ENCODE data around the gene GNG7. TPM values are rescaled to one million over a fixed set of nuclear protein-coding genes. Genes with fewer than 3 reads are reported as not detected.

GNG7 gene
- polyA plus RNA-seq, 1 donor (not counting 4 experiments of a cell fraction or from before 2014, with no cell fraction given): 0.01 TPM

DNA sequence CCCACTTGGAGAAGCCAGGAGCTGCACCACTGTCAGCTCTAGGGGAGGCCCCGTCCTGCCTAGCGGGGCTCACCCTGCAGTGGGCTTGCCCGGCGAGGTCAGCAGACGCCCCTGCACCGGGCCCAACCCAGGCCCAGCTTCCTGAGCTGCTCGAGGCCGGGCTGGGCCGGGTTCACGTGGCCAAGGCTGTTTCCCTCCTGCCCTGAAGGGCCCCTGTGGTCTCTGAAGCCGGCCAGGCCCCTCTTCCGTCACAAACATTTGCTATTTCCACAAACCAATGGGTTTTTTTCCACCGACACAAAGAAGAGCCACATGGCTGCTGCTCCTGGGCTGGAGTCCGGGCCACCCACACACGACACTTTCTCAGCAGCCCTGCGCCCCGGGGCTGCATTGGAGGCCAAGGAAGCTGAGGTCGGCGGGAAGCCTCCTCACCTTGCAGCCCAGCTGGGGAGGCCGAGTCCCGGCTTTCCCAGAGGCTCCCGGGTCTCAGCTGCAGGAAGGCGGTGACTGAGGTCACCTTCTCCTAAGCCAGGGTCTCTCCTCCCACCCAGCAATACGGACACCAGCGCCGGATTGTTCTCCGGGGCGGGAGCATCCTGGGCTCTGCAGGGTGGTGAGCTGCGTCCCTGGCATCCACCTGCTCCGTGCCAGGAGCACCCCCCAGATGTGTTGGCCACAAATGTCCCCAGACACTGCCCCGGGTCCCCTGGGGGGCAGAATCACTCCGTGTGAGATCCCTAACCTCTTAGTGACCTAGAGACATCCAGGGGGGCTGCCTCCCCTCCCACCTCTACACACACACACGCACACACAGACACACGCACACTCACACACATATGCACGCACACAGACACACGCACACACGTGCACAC, 146.0 kb downstream of the GNG7 start:
- Histone ChIP-seq H3K27me3 (ENCODE audit: control insufficient read depth, extremely low read depth, insufficient read depth, low read length) (peaks cover 5% of the 10 kb centered on the region), H4K20me1 (ENCODE audit: control insufficient read depth, extremely low read depth, insufficient read depth, low read length) (no peaks in the 10 kb centered on the region), H2AFZ (ENCODE audit: control insufficient read depth, low read length) (no peak overlapping the region), H3K79me2 (ENCODE audit: control insufficient read depth, insufficient read depth, low read length) (no peaks in the 10 kb centered on the region), H3K4me1 (ENCODE audit: control insufficient read depth, extremely low read depth, insufficient read depth, low read length) (peaks cover 3% of the 10 kb centered on the region), H3K9me1 (ENCODE audit: control insufficient read depth, extremely low read depth, insufficient read depth, low read length) (no peaks in the 10 kb centered on the region), H3K9ac (ENCODE audit: control insufficient read depth, extremely low read depth, insufficient read depth, low read length) (no peak overlapping the region), H3K4me3 (ENCODE audit: control insufficient read depth in 2 of 3, extremely low read depth in 1 of 3, insufficient read depth in 2 of 3, low read depth in 1 of 3, low read length in 3 of 3) (no peak overlapping the region), H3K9me3 (ENCODE audit: control insufficient read depth, low read depth, low read length) (no peaks in the 10 kb centered on the region), H3K4me2 (ENCODE audit: control insufficient read depth, extremely low read depth, insufficient read depth, low read depth, low read length) (no peak overlapping the region), H3K27ac (ENCODE audit: control insufficient read depth, insufficient read depth, low read length) (no peak overlapping the region), H3K36me3 (ENCODE audit: control insufficient read depth in 2 of 2, extremely low read depth in 1 of 2, insufficient read depth in 2 of 2, low read length in 2 of 2) (no peaks in the 10 kb centered on the region)
- FAIRE-seq (no peak), DNase-seq (ENCODE audit: low read depth, low spot score) (no peak)
- TF ChIP-seq, protein P1, sequence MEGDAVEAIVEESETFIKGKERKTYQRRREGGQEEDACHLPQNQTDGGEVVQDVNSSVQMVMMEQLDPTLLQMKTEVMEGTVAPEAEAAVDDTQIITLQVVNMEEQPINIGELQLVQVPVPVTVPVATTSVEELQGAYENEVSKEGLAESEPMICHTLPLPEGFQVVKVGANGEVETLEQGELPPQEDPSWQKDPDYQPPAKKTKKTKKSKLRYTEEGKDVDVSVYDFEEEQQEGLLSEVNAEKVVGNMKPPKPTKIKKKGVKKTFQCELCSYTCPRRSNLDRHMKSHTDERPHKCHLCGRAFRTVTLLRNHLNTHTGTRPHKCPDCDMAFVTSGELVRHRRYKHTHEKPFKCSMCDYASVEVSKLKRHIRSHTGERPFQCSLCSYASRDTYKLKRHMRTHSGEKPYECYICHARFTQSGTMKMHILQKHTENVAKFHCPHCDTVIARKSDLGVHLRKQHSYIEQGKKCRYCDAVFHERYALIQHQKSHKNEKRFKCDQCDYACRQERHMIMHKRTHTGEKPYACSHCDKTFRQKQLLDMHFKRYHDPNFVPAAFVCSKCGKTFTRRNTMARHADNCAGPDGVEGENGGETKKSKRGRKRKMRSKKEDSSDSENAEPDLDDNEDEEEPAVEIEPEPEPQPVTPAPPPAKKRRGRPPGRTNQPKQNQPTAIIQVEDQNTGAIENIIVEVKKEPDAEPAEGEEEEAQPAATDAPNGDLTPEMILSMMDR (optimal IDR thresholded peaks at IDR 0.05 in 1 of 3, IDR thresholded peaks at IDR 0.05 in 1 of 3, conservative IDR thresholded peaks at IDR 0.05 in 1 of 3; ENCODE audit: extremely low read depth in 1 of 3, insufficient read depth in 2 of 3, low read length in 3 of 3): no peak
- no peak for TF ChIP-seq EZH2 (IDR thresholded peaks at IDR 0.05; ENCODE audit: low read length)
- dilution Hi-C loops (cut with MboI; ENCODE audit: extremely low pct_ligation_motif_present, low sequenced_read_pairs): no loop called here

DNA sequence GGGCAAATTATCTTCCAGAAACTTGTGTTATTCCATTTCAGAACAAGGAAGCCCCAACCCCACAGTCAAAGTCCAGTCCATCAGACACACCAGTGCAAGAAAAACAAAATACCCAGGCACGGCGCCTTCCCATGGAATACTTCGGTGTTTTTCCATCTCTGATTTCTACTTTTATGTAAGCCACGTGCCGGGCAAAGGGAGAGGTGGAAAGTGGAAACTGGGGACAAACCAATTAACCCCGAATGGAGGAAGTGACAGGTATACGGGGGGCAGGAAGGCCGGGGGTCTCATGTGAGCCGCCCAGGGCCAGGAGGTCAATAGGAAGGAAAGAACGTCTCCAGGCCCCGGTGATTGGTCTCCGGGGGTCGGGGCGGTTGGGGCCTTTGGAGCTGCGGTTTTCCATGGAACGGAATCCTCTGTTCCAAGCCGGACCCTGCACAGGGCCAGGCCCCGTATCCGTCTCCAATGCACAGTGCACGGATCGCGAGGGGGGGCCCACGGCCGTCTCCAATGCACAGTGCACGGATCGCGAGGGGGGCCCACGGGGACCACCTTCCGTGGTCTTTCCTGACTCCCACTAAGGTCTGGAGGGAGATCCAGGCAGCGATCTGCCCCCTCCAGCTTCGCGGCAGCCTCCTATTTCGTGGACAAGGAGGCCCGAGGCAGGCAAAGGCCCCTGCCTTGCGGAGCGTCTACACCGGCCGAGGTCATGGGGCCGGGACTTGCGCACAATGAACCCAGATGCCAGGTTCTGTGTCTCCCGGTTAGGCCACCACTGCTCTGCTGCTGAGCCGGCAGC, 146.9 kb downstream of the GNG7 start:
- H3K4me1 ChIP-seq (ENCODE audit: control insufficient read depth, extremely low read depth, insufficient read depth, low read length): peaks cover 3% of the 10 kb centered on the region
- no peak overlapping the region for H3K27ac ChIP-seq (ENCODE audit: control insufficient read depth, insufficient read depth, low read length)
- DNase-seq (ENCODE audit: low read depth, low spot score): no peak
- H4K20me1 ChIP-seq (ENCODE audit: control insufficient read depth, extremely low read depth, insufficient read depth, low read length): no peaks in the 10 kb centered on the region
- TF ChIP-seq EZH2 (IDR thresholded peaks at IDR 0.05; ENCODE audit: low read length): no peak
- TF ChIP-seq, protein P1 (optimal IDR thresholded peaks at IDR 0.05 in 1 of 3, IDR thresholded peaks at IDR 0.05 in 1 of 3, conservative IDR thresholded peaks at IDR 0.05 in 1 of 3; ENCODE audit: extremely low read depth in 1 of 3, insufficient read depth in 2 of 3, low read length in 3 of 3): no peak
- no peak overlapping the region for H3K4me2 ChIP-seq (ENCODE audit: control insufficient read depth, extremely low read depth, insufficient read depth, low read depth, low read length)
- H2AFZ ChIP-seq (ENCODE audit: control insufficient read depth, low read length): no peak overlapping the region
- no peak overlapping the region for H3K4me3 ChIP-seq (ENCODE audit: control insufficient read depth in 2 of 3, extremely low read depth in 1 of 3, insufficient read depth in 2 of 3, low read depth in 1 of 3, low read length in 3 of 3)
- no peak overlapping the region for H3K9ac ChIP-seq (ENCODE audit: control insufficient read depth, extremely low read depth, insufficient read depth, low read length)
- no peaks in the 10 kb centered on the region for H3K9me3 ChIP-seq (ENCODE audit: control insufficient read depth, low read depth, low read length)
- no peak for FAIRE-seq
- no peaks in the 10 kb centered on the region for H3K79me2 ChIP-seq (ENCODE audit: control insufficient read depth, insufficient read depth, low read length)
- no peaks in the 10 kb centered on the region for H3K36me3 ChIP-seq (ENCODE audit: control insufficient read depth in 2 of 2, extremely low read depth in 1 of 2, insufficient read depth in 2 of 2, low read length in 2 of 2)
- H3K9me1 ChIP-seq (ENCODE audit: control insufficient read depth, extremely low read depth, insufficient read depth, low read length): no peaks in the 10 kb centered on the region
- H3K27me3 ChIP-seq (ENCODE audit: control insufficient read depth, extremely low read depth, insufficient read depth, low read length): peaks cover 5% of the 10 kb centered on the region
- dilution Hi-C loops (cut with MboI; ENCODE audit: extremely low pct_ligation_motif_present, low sequenced_read_pairs): no loop called here
